K562 (cell line): Measurements from ENCODE around the gene SH3BGRL2. TPM values are rescaled to one million over a fixed set of nuclear protein-coding genes. Genes with fewer than 3 reads are reported as not detected.

Source experiments
- ATAC-seq: fragments of 200-7000 bp; cut with Tn5 transposase; 3 replicates; pipeline ENCODE4 v1.9.1; 2020; ENCODE audit warnings: moderate library complexity
- BruUV-seq: library from RNA; stranded (reverse); fragments of 400-500 nt; replicated peaks from 2 replicates; lab custom pipeline; 2021; lab: Mats Ljungman, UMichigan
- CTCF ChIA-PET: fragments of 300-600 bp; formaldehyde crosslinking; extraction: SDS; loops from one replicate; lab custom pipeline; 2021; ENCODE audit warnings: low intra/inter-chr PET ratio; lab: Yijun Ruan, JAX
- POLR2A ChIA-PET: fragments of 300-600, 350-650 bp; sonication (Branson Sonifier 250); formaldehyde crosslinking; extraction: SDS; loops from one replicate; lab custom pipeline; 2021; ENCODE audit warnings: antibody characterized with exemption, inconsistent platforms; lab: Yijun Ruan, JAX
- DNase-seq, 4 experiments: peaks; one replicate each; pipeline versions ENCODE4 v3.0.0 to v3.0.0-alpha.2; 2011 to 2018; ENCODE audit warnings: low spot score in 3 of 4, mixed read lengths in 3 of 4; ENCODE audit errors: extremely low read depth in 1 of 4
- FAIRE-seq: peaks from 2 replicates; lab custom pipeline; 2011; peaks lifted over from hg19 to GRCh38; lab: Jason Lieb, UNC
- H2AFZ ChIP-seq: 2 replicates; pipeline ENCODE4 v1.6.0; 2011; ENCODE audit warnings: low read depth, low read length, control low read depth, inconsistent platforms
- H3K27ac ChIP-seq: fragments of 200-600 bp; 3 replicates; pipeline ENCODE4 v1.8.0; 2011; ENCODE audit warnings: low read depth, mild to moderate bottlenecking, control low read depth, inconsistent platforms, low read length, moderate library complexity, mixed read lengths; ENCODE audit errors: extremely low read depth
- H3K27me3 ChIP-seq, 2 experiments: fragments of 300-600 bp in 1 of 2; 2 replicates in 1 of 2; 3 replicates in 1 of 2; pipeline versions ENCODE4 v1.6.0 to v1.8.0; 2011; ENCODE audit warnings: inconsistent platforms in 2 of 2, low read length in 2 of 2, mild to moderate bottlenecking in 1 of 2, mixed read lengths in 1 of 2, moderate library complexity in 1 of 2; ENCODE audit not compliant: control insufficient read depth in 2 of 2, insufficient read depth in 2 of 2
- H3K36me3 ChIP-seq: fragments of 300-600 bp; 3 replicates; pipeline ENCODE4 v1.8.0; 2011; ENCODE audit warnings: mild to moderate bottlenecking, low read length, inconsistent platforms; ENCODE audit not compliant: control insufficient read depth, insufficient read depth
- H3K4me1 ChIP-seq, 2 experiments: fragments of 200-600 bp in 1 of 2; replicated peaks in 1 of 2; 2 replicates in 1 of 2; 3 replicates in 1 of 2; pipeline versions ENCODE4 v1.5.1 to v1.8.0; 2011; ENCODE audit warnings: inconsistent platforms in 2 of 2, low read length in 2 of 2, mild to moderate bottlenecking in 1 of 2, mixed read lengths in 1 of 2, moderate library complexity in 1 of 2; ENCODE audit not compliant: control insufficient read depth in 2 of 2, insufficient read depth in 2 of 2
- H3K4me2 ChIP-seq: 2 replicates; pipeline ENCODE4 v1.6.1; 2011; ENCODE audit warnings: low read length, control low read depth, inconsistent platforms, mixed read lengths; ENCODE audit not compliant: insufficient read depth
- H3K4me3 ChIP-seq: fragments of 200-600 bp; sonication (generic), shearing (Covaris generic); 2 replicates; pipeline ENCODE4 v1.5.1; 2016; ENCODE audit warnings: control low read depth, inconsistent platforms
- H3K79me2 ChIP-seq: fragments of 200-600 bp; 3 replicates; pipeline ENCODE4 v1.8.0; 2011; ENCODE audit warnings: low read length, inconsistent platforms; ENCODE audit not compliant: control insufficient read depth, insufficient read depth
- H3K9ac ChIP-seq, 2 experiments: 2 replicates each; pipeline versions ENCODE4 v1.6.0 to v1.6.1; 2011; ENCODE audit warnings: low read depth in 2 of 2, low read length in 2 of 2, control low read depth in 1 of 2, inconsistent platforms in 1 of 2, mild to moderate bottlenecking in 1 of 2, mixed read lengths in 1 of 2; ENCODE audit not compliant: insufficient read depth in 1 of 2
- H3K9me1 ChIP-seq: one replicate; pipeline ENCODE4 v1.6.0; 2011; ENCODE audit warnings: inconsistent platforms, mild to moderate bottlenecking, low read length, moderate library complexity; ENCODE audit not compliant: control insufficient read depth, insufficient read depth
- H3K9me3 ChIP-seq: replicated peaks from 2 replicates; pipeline ENCODE4 v1.5.1; 2011; ENCODE audit warnings: low read depth, low read length, inconsistent platforms; ENCODE audit not compliant: control insufficient read depth, insufficient read depth
- H4K20me1 ChIP-seq: replicated peaks from 2 replicates; pipeline ENCODE4 v1.6.1; 2011; ENCODE audit warnings: low read length, inconsistent platforms, mixed read lengths; ENCODE audit not compliant: control insufficient read depth, insufficient read depth
- BMI1 ChIP-seq: fragments of 150-350 bp; IDR thresholded peaks from 2 replicates; pipeline ENCODE4 v1.6.1; 2014; ENCODE audit warnings: low read length
- CEBPB ChIP-seq: fragments of 450-650 bp; IDR thresholded peaks from 2 replicates; pipeline ENCODE4 v1.6.1; 2016; ENCODE audit warnings: missing genetic modification characterization, missing compliant biosample characterization
- LCOR ChIP-seq: sonication (generic); formaldehyde crosslinking; IDR thresholded peaks from 2 replicates; pipeline ENCODE4 v1.8.0; 2022; ENCODE audit warnings: mild to moderate bottlenecking, missing genetic modification reagents
- MBD2 ChIP-seq: sonication (generic); IDR thresholded peaks from 2 replicates; pipeline ENCODE4 v1.6.1; 2016; ENCODE audit warnings: low read depth, borderline replicate concordance
- PHB2 ChIP-seq: fragments of 450-650 bp; IDR thresholded peaks from 2 replicates; pipeline ENCODE4 v1.6.1; 2017; ENCODE audit warnings: low read depth
- POLR2H ChIP-seq: IDR thresholded peaks from 2 replicates; pipeline ENCODE4 v1.6.1; 2016; ENCODE audit warnings: missing genetic modification characterization, low read depth, mild to moderate bottlenecking, control low read depth, missing compliant biosample characterization, moderate library complexity
- SMAD1 ChIP-seq: fragments of 150-350 bp; IDR thresholded peaks from 2 replicates; pipeline ENCODE4 v1.6.1; 2014; ENCODE audit warnings: low read length, low read depth; ENCODE audit not compliant: partially characterized antibody
- SP1 ChIP-seq: sonication (generic); formaldehyde crosslinking; IDR thresholded peaks from 2 replicates; pipeline ENCODE4 v1.8.1; 2022; ENCODE audit warnings: mild to moderate bottlenecking, missing genetic modification reagents
- ZBTB7A ChIP-seq: IDR thresholded peaks from 2 replicates; pipeline ENCODE4 v1.6.1; 2011; ENCODE audit warnings: low read depth, mild to moderate bottlenecking, low read length, moderate library complexity, borderline replicate concordance; ENCODE audit not compliant: control insufficient read depth
- ZNF224 ChIP-seq: sonication (generic); formaldehyde crosslinking; IDR thresholded peaks from 2 replicates; pipeline ENCODE4 v1.8.0; 2022; ENCODE audit warnings: mild to moderate bottlenecking, missing genetic modification reagents
- ZNF431 ChIP-seq: sonication (generic); formaldehyde crosslinking; IDR thresholded peaks from 2 replicates; pipeline ENCODE4 v1.8.0; 2022; ENCODE audit warnings: mild to moderate bottlenecking, missing genetic modification reagents
- ZNF512 ChIP-seq: IDR thresholded peaks from 2 replicates; pipeline ENCODE4 v1.6.1; 2016; ENCODE audit warnings: missing genetic modification characterization, missing compliant biosample characterization
- ZNF699 ChIP-seq: fragments of 250-450 bp; sonication (Bioruptor Pico); IDR thresholded peaks from 2 replicates; pipeline ENCODE4 v1.8.0; 2021; ENCODE audit warnings: mild to moderate bottlenecking, moderate library complexity; ENCODE audit not compliant: insufficient replicate concordance
- ZNF75A ChIP-seq: fragments of 450-650 bp; formaldehyde crosslinking; IDR thresholded peaks from 2 replicates; pipeline ENCODE4 v1.4.0; 2020; ENCODE audit warnings: mild to moderate bottlenecking
- WGBS: fragments of 100-300 bp; shearing (Covaris generic); methylation state at CpG from one replicate; pipeline ENCODE4 v1.1.6; 2016; ENCODE audit warnings: low coverage, mixed read lengths; ENCODE audit not compliant: insufficient coverage; ENCODE audit errors: missing lambda C conversion rate; 5-methylcytosine and 5-hydroxymethylcytosine counted together
- in situ Hi-C: fragments of 300-500 bp; cut with MboI; formaldehyde crosslinking; loops from 4 replicates; pipeline ENCODE4 v1.15.0; 2018; ENCODE audit warnings: inconsistent platforms, mixed read lengths
- intact Hi-C: fragments of 100-400 bp; cut with micrococcal nuclease; formaldehyde crosslinking; loops from 2 replicates; pipeline ENCODE4 v1.14.2; 2022
- polyA plus RNA-seq, 8 experiments: library from polyadenylated mRNA; depleted of rRNA in 4 of 8; stranded (reverse) in 5 of 8; unstranded in 3 of 8; fragments of >200 nt; fragmentation: Nextera tagmentation in 2 of 8; fragmentation: Illumina TruSeq in 1 of 8; extraction: Ambion mirVana in 2 of 8; extraction: Trizol in 1 of 8; gene quantifications; 2 replicates each; pipeline versions ENCODE4 v1.2.1 to v1.2.3, GENCODE V29; 2011 to 2014; ENCODE audit warnings: inconsistent platforms in 1 of 8, missing spikeins in 1 of 8
- total RNA-seq, 7 experiments: library from RNA; depleted of rRNA in 6 of 7; stranded (reverse); fragments of >200 nt in 6 of 7; fragmentation: Illumina TruSeq in 2 of 7; extraction: Trizol in 2 of 7; gene quantifications; 2 replicates each; pipeline versions ENCODE4 v1.2.1 to v1.2.3, GENCODE V29; 2011 to 2021; ENCODE audit warnings: low replicate concordance in 1 of 7

SH3BGRL2 gene
- total and polyA plus RNA-seq, 9 of the 15 experiments (the other 6 are each of a cell fraction or from before 2014, with no cell fraction given) = 4.4 to 12.1 (median 7.3) TPM

- ChIA-PET CTCF (no interaction called here), POLR2A (no interaction called here)
- intact Hi-C loops (no loop called here), in situ Hi-C loops (no loop called here)
- Histone ChIP-seq H3K4me1 (peaks cover 5 to 26% of the 10 kb centered on the region in 2 experiments), H3K27me3 (no peaks in the 10 kb centered on the region), H3K9me1 (no peaks in the 10 kb centered on the region), H3K36me3 (no peaks in the 10 kb centered on the region), H3K4me2 (no peak overlapping the region), H3K9me3 (no peaks in the 10 kb centered on the region), H3K79me2 (no peaks in the 10 kb centered on the region), H3K9ac (no peak overlapping the region), H3K4me3 (no peak overlapping the region), H4K20me1 (no peaks in the 10 kb centered on the region), H2AFZ (no peak overlapping the region)
- no TSS peak for BruUV-seq
- FAIRE-seq (no peak), DNase-seq (no peak), ATAC-seq (no peak)
- WGBS = 73% methylated on average over 1 of the region's 2 CpGs
- no peak for TF ChIP-seq ZNF75A (CRISPR knock-in tag)
- peak; percentile 13; the same call in 1 of the 2 replicates for TF ChIP-seq PHB2
- no peak for TF ChIP-seq LCOR (CRISPR knock-in tag)
- TF ChIP-seq ZBTB7A = no peak
- TF ChIP-seq ZNF699 = no peak
- TF ChIP-seq ZNF431 (CRISPR knock-in tag) = no peak
- no peak for TF ChIP-seq MBD2
- TF ChIP-seq CEBPB (tag) = no peak
- no peak for TF ChIP-seq ZNF224 (CRISPR knock-in tag)
- TF ChIP-seq SMAD1 = no peak
- peak; percentile 88 for TF ChIP-seq ZNF512 (tag)
- no peak for TF ChIP-seq SP1 (CRISPR knock-in tag)
- TF ChIP-seq BMI1 = no peak
- TF ChIP-seq POLR2H = no peak
- TF ChIP-seq, all 486 proteins: peak for 2
- no peak overlapping the region for H3K27ac ChIP-seq
These were observed 34.0 kb upstream of the SH3BGRL2 start for GRCh38 chr6:79597155-79597554.
